ENCODE results near the gene FKBP3. TPM values are rescaled to one million over a fixed set of nuclear protein-coding genes. Genes with fewer than 3 reads are reported as not detected.
A peak's percentile ranks its signal among the peaks of the same experiment; 100 is the strongest.

The FKBP3 gene
- total and polyA plus RNA-seq, 2 experiments from 2014 or later: 114 to 699 TPM

DNA sequence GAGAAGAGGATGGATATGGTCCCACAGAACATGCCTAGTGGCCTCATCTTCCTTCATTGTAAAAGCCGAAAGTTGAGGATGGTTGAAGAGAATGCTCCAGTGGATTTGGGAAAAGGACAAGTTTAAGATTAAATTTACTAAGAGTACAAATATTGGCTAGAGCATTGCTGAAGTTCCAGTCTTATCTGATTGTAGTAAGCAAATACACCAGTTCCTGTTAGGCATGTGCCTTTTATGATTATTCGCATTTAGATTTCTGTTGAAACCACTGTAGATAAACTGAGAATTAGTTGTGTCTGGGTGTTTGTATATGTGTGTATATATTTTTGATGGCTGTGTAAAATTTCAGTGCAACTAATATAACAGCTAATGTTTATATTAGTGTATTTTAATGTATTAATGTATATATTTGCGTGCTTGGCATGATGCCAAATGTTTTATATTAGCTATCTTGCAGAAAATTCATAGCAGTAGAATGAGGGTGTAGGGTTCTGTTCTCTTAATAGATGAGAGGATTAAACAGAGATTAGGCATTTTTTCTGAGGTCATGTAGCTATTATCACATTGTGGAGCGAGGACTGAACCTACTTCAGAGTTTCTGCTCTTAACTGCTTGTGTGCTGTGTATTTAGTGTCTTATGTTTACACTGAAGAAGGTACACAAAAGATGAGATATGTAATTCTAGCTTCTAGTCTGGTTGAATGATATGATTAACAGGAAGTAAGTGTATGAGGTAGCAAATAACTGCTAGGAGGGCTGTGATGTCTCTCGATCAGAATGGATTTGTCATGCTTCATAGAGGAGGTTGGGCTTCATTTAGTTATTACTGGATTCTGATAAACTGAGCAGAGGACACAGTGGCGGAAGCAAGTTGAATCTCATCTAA is 21.1 kb downstream of the FKBP3 start:
- Histone ChIP-seq H3K79me2 (replicated peaks; ENCODE audit: insufficient read depth) (no peaks in the 10 kb centered on the region), H3K4me3 (no peak overlapping the region), H3F3A (replicated peaks; ENCODE audit: low read depth) (no peaks in the 10 kb centered on the region; the same call in 1 of the 2 replicates), H3K36me3 (ENCODE audit: insufficient read depth) (peaks cover 59% of the 10 kb centered on the region), H3K4me2 (no peak overlapping the region), H2AFZ (no peak overlapping the region), H3K9me2 (ENCODE audit: insufficient read depth) (no peaks in the 10 kb centered on the region), H3K27ac (ENCODE audit: low read depth) (peak overlapping the region; percentile 40; the same call in 1 of the 2 replicates), H3K27me3 (ENCODE audit: insufficient read depth) (no peaks in the 10 kb centered on the region), H3K4me1 (ENCODE audit: insufficient read depth) (no peaks in the 10 kb centered on the region), H4K20me1 (replicated peaks; ENCODE audit: insufficient read depth) (0 out of 2 replicates have a peak, but pooled peaks cover 4% of the 10 kb centered on the region)
- no peak for ATAC-seq
- H3K4me3 Mint-ChIP-seq: no peak overlapping the region
- peaks cover 68% of the 10 kb centered on the region for H3K36me3 Mint-ChIP-seq (ENCODE audit: low read depth)
- no peak for DNase-seq (ENCODE audit: low spot score)
- TF ChIP-seq, protein P1, sequence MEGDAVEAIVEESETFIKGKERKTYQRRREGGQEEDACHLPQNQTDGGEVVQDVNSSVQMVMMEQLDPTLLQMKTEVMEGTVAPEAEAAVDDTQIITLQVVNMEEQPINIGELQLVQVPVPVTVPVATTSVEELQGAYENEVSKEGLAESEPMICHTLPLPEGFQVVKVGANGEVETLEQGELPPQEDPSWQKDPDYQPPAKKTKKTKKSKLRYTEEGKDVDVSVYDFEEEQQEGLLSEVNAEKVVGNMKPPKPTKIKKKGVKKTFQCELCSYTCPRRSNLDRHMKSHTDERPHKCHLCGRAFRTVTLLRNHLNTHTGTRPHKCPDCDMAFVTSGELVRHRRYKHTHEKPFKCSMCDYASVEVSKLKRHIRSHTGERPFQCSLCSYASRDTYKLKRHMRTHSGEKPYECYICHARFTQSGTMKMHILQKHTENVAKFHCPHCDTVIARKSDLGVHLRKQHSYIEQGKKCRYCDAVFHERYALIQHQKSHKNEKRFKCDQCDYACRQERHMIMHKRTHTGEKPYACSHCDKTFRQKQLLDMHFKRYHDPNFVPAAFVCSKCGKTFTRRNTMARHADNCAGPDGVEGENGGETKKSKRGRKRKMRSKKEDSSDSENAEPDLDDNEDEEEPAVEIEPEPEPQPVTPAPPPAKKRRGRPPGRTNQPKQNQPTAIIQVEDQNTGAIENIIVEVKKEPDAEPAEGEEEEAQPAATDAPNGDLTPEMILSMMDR (conservative IDR thresholded peaks at IDR 0.05; ENCODE audit: low read depth in 2 of 2): no peak
- no peak for TF ChIP-seq NANOG (IDR thresholded peaks at IDR 0.05; ENCODE audit: borderline replicate concordance)
- no peak for TF ChIP-seq EZH2phosphoT487 (IDR thresholded peaks at IDR 0.05; ENCODE audit: unreplicated experiment)
- TF ChIP-seq JUNB (IDR thresholded peaks at IDR 0.05; ENCODE audit: unreplicated experiment): no peak
- no peak for TF ChIP-seq EZH2 (IDR thresholded peaks at IDR 0.05; ENCODE audit: low read depth, unreplicated experiment)
- TF ChIP-seq, protein P2, sequence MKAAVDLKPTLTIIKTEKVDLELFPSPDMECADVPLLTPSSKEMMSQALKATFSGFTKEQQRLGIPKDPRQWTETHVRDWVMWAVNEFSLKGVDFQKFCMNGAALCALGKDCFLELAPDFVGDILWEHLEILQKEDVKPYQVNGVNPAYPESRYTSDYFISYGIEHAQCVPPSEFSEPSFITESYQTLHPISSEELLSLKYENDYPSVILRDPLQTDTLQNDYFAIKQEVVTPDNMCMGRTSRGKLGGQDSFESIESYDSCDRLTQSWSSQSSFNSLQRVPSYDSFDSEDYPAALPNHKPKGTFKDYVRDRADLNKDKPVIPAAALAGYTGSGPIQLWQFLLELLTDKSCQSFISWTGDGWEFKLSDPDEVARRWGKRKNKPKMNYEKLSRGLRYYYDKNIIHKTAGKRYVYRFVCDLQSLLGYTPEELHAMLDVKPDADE (IDR thresholded peaks at IDR 0.05): no peak
- TF ChIP-seq ZNF331 (CRISPR knock-in tag; IDR thresholded peaks at IDR 0.05; ENCODE audit: low read depth): no peak
- TF ChIP-seq, protein P3, sequence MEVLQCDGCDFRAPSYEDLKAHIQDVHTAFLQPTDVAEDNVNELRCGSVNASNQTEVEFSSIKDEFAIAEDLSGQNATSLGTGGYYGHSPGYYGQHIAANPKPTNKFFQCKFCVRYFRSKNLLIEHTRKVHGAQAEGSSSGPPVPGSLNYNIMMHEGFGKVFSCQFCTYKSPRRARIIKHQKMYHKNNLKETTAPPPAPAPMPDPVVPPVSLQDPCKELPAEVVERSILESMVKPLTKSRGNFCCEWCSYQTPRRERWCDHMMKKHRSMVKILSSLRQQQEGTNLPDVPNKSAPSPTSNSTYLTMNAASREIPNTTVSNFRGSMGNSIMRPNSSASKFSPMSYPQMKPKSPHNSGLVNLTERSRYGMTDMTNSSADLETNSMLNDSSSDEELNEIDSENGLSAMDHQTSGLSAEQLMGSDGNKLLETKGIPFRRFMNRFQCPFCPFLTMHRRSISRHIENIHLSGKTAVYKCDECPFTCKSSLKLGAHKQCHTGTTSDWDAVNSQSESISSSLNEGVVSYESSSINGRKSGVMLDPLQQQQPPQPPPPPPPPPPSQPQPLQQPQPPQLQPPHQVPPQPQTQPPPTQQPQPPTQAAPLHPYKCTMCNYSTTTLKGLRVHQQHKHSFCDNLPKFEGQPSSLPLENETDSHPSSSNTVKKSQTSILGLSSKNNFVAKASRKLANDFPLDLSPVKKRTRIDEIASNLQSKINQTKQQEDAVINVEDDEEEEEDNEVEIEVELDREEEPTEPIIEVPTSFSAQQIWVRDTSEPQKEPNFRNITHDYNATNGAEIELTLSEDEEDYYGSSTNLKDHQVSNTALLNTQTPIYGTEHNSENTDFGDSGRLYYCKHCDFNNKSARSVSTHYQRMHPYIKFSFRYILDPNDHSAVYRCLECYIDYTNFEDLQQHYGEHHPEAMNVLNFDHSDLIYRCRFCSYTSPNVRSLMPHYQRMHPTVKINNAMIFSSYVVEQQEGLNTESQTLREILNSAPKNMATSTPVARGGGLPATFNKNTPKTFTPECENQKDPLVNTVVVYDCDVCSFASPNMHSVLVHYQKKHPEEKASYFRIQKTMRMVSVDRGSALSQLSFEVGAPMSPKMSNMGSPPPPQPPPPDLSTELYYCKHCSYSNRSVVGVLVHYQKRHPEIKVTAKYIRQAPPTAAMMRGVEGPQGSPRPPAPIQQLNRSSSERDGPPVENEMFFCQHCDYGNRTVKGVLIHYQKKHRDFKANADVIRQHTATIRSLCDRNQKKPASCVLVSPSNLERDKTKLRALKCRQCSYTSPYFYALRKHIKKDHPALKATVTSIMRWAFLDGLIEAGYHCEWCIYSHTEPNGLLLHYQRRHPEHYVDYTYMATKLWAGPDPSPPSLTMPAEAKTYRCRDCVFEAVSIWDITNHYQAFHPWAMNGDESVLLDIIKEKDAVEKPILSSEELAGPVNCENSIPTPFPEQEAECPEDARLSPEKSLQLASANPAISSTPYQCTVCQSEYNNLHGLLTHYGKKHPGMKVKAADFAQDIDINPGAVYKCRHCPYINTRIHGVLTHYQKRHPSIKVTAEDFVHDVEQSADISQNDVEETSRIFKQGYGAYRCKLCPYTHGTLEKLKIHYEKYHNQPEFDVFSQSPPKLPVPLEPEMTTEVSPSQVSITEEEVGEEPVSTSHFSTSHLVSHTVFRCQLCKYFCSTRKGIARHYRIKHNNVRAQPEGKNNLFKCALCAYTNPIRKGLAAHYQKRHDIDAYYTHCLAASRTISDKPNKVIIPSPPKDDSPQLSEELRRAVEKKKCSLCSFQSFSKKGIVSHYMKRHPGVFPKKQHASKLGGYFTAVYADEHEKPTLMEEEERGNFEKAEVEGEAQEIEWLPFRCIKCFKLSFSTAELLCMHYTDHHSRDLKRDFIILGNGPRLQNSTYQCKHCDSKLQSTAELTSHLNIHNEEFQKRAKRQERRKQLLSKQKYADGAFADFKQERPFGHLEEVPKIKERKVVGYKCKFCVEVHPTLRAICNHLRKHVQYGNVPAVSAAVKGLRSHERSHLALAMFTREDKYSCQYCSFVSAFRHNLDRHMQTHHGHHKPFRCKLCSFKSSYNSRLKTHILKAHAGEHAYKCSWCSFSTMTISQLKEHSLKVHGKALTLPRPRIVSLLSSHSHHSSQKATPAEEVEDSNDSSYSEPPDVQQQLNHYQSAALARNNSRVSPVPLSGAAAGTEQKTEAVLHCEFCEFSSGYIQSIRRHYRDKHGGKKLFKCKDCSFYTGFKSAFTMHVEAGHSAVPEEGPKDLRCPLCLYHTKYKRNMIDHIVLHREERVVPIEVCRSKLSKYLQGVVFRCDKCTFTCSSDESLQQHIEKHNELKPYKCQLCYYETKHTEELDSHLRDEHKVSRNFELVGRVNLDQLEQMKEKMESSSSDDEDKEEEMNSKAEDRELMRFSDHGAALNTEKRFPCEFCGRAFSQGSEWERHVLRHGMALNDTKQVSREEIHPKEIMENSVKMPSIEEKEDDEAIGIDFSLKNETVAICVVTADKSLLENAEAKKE (CRISPR knock-in tag; IDR thresholded peaks at IDR 0.05): no peak
- TF ChIP-seq, protein P4, sequence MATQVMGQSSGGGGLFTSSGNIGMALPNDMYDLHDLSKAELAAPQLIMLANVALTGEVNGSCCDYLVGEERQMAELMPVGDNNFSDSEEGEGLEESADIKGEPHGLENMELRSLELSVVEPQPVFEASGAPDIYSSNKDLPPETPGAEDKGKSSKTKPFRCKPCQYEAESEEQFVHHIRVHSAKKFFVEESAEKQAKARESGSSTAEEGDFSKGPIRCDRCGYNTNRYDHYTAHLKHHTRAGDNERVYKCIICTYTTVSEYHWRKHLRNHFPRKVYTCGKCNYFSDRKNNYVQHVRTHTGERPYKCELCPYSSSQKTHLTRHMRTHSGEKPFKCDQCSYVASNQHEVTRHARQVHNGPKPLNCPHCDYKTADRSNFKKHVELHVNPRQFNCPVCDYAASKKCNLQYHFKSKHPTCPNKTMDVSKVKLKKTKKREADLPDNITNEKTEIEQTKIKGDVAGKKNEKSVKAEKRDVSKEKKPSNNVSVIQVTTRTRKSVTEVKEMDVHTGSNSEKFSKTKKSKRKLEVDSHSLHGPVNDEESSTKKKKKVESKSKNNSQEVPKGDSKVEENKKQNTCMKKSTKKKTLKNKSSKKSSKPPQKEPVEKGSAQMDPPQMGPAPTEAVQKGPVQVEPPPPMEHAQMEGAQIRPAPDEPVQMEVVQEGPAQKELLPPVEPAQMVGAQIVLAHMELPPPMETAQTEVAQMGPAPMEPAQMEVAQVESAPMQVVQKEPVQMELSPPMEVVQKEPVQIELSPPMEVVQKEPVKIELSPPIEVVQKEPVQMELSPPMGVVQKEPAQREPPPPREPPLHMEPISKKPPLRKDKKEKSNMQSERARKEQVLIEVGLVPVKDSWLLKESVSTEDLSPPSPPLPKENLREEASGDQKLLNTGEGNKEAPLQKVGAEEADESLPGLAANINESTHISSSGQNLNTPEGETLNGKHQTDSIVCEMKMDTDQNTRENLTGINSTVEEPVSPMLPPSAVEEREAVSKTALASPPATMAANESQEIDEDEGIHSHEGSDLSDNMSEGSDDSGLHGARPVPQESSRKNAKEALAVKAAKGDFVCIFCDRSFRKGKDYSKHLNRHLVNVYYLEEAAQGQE (IDR thresholded peaks at IDR 0.05; ENCODE audit: unreplicated experiment): no peak
- no peak for TF ChIP-seq POLR2AphosphoS5 (IDR thresholded peaks at IDR 0.05; ENCODE audit: low read depth)
- no peak for TF ChIP-seq CREB1 (CRISPR knock-in tag; IDR thresholded peaks at IDR 0.05; ENCODE audit: low read depth)
- no peak for TF ChIP-seq STAT1 (IDR thresholded peaks at IDR 0.05; ENCODE audit: unreplicated experiment)
- TF ChIP-seq ZNF114 (CRISPR knock-in tag; IDR thresholded peaks at IDR 0.05): no peak
- no peaks in the 10 kb centered on the region for H3K9me3 Mint-ChIP-seq
- no peaks in the 10 kb centered on the region for H3K4me1 Mint-ChIP-seq
- peak overlapping the region; percentile 5; the same call in 1 of the 2 replicates for H3K27ac Mint-ChIP-seq
- H3K27me3 Mint-ChIP-seq (ENCODE audit: insufficient read depth, low read depth, poor library complexity): no peaks in the 10 kb centered on the region
